Occipital lobe (tissue), 2 donors: ENCODE results near the gene HDDC2. TPM values are rescaled to one million over a fixed set of nuclear protein-coding genes. Genes with fewer than 3 reads are reported as not detected.

Experiments
- DNase-seq: peaks from one replicate; lab custom pipeline; 2025; lab: John Stamatoyannopoulos, UW
- total RNA-seq: library from RNA; depleted of rRNA; stranded (reverse); fragments of >200 nt; gene quantifications from one replicate; pipeline ENCODE4 v1.2.3, GENCODE V29; 2014

Gene HDDC2
- total RNA-seq, 1 donor from 2014 or later: 22.9 TPM

DNA sequence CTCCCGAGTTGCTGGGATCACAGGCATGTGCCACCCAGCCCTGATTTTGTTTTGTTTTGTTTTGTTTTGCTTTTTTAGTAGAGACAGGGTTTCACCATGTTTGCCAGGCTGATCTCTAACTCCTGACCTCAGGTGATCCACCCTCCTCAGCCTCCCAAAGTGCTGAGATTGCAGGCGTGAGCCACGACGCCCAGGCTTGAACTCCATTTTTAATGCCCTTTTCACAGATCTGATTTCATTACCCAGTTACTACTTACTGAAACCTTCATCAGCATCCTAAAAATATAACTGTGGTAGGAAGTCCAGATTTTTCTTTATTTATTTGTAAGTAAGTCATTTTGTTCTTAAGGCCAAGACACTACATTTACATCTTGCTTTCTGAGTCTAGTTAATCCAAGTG is 64.0 kb downstream of the HDDC2 start:
- no peak for DNase-seq

DNA sequence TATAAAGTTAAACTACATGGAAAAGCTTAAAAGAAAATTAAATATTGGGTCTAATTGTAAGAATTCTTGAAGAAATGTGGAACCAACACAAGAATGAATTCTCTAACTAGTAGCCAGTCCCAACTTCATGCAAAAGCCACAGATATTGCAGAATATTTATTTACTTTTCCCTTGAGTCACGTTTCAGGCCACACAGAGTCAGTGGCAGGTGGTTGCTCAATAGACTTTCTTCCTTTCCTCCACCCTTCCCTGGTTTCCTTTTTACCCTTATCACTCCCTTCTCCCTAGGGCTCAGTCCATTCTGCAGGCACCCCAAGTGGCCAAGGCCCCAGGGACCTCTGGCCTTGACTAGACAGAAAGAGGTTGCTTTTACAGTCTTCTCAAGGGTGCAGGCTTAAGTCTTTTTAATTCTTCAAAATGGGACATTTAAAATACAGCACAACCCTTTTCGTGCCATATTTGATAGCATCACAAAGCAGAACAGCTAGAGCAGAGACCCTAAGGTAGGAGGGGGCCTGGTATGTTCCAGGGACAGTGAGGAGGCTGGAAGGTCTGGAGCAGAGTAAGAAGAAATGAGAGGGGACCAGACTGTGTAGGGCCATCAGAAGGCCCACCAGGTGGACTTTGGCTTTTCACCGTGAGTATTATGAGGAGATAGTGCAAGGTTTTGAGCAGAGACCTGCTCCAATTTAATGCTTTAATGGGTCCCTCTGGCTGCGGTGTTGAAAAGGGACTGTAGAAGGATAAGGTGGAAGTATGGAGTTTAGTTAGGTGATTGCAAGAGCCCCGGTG is 65.0 kb downstream of the HDDC2 start:
- no peak for DNase-seq

DNA sequence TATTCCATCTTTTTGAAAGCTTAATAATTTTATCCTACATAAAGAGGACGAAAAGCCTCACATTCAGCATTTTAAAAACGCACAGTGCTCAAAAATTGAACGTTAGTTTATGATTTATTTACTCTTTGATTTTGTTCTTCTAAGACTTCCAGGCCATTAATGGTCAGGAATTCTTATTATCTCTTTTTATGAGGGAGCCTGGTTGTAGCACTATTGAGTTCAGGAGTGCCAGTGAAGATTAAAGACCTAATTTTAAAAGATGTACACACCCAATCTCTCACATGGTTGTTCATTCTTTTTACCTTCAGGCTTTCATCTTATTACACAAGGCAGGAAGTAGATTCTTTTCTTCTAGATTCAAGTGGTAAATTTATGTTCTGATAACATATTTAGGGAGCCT is 68.6 kb downstream of the HDDC2 start:
- DNase-seq: no peak

DNA sequence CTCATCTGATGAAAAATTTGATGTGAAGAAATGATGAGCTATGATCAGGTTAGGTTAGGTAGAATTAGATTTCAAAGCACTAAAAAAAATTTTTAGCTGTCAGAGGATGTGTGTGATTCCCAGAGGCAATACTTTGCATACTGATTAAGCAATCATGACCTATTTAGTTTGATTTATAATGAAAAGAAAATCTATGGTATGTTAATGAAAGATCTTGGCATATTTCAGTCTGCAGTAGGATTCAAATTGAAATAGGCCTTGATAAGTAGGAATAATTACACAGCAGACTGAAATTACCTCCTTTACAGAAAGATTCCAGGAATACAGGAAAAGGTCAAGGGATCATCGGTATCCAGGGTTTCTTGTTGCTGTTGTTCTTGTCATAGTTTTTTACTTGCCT is 69.3 kb downstream of the HDDC2 start:
- DNase-seq: no peak

DNA sequence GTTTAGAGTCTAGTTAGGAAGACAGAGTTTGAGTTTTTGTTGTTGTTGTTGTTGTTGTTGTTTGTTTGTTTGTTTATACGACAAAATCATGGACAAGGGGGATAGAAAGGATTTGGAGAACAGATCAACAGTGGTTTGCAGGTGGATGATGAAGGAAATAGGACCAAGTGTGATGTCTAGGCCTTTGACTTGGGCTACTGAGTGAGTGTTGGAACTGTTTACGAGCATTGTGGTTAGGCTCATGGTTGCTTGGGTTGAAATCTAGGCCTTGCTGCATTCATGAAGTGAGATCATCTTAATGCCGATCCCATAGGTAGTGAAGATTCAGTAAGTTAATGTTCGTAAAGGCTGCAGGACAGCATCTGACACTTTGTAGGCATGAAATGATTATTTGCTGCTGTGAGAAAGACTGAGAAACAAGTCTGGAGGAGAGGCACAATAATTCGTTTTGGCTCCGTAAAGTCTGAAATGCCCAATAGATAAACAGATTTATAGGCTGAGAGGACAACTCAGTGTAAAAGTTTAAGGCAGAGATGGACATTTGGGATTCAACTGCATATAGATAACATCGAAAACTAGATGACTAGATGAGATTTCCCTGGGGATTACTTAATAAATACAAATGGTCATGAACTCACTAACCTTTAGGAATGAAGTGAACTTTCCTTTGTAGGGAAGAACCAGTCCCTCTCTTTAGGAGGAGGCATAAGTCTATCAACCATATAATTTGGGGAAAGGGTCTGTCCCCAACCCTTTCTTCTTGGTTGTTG is 70.0 kb downstream of the HDDC2 start:
- DNase-seq: no peak

DNA sequence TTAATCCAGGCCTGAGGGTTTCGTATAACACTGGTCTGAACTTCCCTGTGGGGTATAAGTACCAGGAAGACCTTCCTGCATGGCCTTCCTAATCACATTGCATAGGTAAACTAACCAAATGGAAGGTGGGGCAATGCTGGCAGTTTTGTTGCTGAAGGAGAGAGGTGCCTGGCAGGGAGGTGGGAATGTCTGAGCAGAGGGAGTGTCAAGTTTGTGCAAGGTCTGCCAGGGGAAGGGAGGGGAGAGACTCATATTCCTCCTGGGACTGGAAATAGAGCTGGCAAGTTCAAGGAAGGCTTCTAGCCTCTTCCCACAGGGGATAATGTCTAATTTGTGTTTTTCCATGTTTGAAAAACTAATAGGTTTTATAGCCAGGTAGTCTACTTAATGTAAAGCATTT is 70.6 kb downstream of the HDDC2 start:
- DNase-seq: no peak

DNA sequence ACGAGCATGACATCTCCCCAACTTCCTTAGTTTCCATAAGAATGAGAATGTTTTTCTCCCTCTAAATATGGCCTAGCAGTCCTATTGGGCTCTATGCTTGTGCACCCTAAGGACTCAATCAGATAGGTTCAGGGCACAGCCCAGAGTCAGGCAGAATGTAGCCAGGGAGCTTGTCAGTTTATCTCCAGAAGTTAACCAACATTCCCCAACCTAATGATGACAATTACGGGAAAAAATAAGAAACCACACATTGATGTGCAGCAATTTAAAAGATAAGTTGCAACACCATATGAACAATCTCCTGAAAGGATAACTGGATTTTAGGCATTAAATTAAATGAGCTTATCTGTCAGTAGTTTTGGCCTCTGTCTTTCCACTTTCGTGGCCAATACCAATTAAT is 71.1 kb downstream of the HDDC2 start:
- no peak for DNase-seq

DNA sequence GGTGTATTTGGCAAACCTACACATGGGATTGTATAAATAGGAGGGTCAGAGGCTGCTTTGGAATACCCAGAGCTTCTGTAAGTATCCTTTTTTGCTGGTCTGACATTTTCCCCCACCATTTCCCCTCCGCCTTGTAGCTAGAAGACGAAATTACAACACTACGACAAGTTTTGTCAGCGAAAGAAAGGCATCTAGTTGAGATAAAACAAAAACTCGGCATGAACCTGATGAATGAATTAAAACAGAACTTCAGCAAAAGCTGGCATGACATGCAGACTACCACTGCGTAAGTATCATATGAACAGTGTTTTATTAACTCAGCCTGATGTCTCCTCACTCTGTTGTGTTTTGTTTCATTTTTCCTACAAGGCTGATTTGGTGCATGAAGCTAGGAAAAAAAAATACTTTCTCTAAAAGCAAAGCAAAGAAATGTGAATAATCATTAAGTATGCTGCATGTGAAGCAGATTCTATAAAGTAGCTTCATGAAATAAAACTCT is 72.7 kb downstream of the HDDC2 start:
- DNase-seq: no peak

DNA sequence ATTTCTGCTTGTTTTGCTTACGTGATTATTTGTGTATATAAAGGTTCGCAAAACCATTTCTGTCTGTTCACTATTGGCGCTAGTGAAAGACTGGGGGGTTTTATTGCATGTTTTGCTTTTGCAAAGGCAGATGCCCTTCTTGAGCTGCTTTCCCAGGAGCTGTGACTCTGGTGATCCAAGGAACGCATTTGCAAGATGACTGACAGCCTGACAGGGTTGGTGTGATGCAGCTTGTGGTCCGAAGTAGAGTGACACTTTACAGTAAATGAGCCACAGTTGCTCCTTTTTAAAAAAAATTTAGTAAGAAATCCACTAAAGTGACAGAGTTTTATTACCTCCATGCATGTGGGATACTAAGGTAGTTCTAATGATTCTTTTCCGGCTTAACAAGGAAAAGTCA is 74.5 kb downstream of the HDDC2 start:
- no peak for DNase-seq

Other genes with a start within 250 kb of the HDDC2 start
- gene TPD52L1, start 148.2 kb downstream of the HDDC2 start, total RNA-seq: 1.4 TPM